Activated T-cell treated with anti-CD3 and anti-CD28 coated beads for 48 hours (primary cell): ENCODE measurements around the gene NIM1K.

ENCODE experiments used
- DNase-seq: peaks from one replicate; pipeline ENCODE4 v3.0.0-alpha.2; 2020; ENCODE audit warnings: low read depth

NIM1K gene

DNA sequence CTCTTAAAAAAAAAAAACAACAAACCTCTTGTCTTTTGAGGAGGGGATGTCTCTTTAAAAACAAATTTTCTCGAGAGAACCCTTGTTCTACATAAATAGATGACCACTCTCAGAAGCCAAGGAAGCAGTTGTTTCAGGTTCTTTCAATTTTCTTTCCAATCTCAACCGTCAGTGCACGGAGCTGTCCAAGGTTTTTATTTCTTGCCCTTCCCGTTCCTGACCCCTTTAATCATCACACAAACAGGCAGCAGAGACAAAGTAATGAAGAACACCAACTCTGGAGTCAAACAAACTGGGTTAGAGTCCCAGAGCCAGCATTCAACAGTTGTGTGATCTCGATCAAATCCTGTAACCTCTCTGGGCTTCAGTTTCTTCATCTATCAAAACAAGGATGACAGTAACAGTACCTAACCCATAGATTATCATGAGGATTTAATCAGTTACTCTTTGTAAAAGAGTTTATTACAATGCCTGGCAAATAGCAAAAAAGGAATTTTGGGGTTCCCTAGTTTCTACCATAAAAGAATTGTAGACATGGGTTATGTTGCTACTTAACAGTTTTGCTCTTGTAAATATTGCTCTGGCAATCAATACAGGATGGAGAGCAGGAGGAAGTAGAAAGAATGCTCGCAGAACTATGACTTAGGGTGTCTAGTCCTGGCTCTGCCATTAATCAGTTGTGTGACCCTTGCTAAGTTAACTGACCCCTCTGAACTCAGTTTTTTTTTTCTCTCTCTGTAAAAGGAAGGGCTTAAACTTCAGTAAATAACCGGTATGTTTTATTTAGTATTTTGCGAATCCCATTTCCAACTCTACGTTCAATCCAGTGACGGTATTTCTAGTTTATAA is 1.0 kb upstream of the NIM1K start:
- DNase-seq, result no peak

DNA sequence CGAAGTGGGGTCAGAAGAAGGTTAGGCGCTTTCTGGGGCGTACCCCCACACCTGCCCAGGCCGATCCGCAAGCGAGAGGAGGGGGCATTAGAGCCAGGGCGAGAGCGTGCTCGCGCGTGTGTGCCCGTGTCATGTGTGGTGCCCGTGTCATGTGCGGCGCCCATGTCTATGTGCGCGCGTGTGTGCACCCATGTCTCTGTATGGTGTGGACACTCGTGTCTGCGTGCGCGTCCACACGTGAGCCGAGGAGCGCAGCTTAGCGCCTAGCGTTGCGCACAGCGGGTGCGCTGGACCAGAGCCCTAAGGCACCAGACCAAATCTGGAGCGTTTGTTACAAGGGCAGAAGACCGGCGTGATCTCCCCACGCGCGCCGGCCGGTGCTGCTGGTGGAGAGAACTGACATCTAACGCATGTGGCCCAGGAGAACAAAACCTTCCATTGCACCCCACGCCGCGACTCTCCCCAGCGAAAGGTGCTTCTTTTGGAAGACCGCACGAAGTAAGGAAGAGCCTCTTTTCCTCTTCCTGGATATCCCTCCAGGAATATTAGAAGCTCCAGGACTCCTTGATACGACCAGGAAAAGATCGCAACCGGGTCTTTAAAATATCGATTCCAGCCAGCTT is 644 bp downstream of the NIM1K start:
- DNase-seq, result peak; percentile 29

DNA sequence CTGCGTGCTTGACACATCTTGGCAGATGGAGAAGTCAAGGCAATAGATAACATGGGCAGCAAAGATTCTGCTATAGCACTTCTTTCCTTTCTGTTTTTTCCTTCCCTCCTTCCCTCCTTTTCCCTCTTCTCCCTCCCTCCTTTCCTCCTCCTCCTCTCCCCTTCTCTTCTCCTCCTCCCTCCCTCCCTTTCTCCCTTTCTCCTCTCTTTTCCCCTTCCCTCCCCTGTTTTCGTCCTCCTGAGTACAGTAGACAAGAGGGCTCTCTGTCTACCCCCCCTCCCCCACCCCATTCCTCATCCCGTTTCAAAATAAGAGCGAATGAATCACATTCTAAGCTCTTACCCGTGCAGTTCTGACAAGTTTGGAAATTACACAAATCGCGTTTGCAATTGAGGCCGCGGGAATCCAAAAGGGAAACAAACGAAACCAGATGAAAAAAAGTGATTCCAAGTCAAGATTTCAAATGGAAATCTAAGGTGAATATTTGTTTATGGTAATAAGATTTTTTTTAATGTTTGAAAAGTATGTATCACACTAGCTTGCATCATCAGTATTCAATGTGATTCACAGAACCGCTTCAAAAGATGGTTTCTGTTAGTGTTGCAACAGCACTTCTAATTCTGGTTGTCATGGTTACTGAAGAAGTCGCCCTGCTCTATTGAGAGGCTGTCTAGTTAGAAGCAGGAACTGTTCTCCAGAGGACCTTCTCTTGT is 1.3 kb downstream of the NIM1K start:
- DNase-seq, result peak; percentile 21

DNA sequence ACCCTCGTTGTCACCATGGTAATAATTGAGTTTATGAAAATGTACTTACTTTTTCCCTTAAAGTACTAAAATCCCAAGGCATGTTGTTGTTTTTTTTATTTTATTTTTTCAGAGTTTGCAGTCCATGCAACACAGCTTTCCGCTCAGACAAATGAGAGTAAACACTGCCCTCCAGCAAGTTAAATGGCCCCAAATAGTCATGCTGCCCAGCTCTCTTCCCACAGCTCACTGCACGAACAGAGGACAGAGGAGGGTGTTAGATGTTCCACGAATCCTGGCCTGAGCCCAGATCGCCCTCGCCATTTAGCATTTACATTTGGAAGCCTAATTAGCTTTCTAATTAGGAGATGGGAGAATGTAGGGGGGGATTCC is 1.9 kb downstream of the NIM1K start:
- DNase-seq, result no peak

DNA sequence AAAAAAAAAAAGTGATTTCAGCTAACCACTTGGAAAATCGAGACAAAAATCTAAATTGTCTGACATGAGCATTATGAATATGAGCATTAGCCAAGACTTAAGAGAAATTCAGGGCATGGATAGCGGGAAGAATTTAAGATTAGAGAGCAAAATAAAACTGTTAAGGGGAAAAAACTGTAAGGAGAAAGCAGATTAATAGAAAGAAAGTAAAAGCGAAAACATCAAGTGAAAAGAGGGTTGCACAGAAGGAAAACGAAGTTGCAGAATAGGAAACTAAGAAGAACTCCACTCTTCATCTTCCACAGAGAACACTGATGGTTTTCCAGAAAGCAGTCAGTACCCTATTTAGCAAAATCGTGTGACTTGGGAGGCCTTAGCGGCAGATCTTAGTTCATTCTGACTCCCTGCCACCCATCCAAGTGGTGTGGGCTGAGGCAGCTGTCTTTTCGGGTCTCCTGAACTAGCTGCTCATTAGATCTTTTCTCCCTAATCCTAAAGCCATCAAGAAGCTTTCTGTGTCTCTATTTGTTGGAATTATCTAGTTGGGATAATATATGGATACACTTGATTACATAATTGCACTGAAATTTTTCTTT is 3.7 kb downstream of the NIM1K start:
- DNase-seq, result no peak

DNA sequence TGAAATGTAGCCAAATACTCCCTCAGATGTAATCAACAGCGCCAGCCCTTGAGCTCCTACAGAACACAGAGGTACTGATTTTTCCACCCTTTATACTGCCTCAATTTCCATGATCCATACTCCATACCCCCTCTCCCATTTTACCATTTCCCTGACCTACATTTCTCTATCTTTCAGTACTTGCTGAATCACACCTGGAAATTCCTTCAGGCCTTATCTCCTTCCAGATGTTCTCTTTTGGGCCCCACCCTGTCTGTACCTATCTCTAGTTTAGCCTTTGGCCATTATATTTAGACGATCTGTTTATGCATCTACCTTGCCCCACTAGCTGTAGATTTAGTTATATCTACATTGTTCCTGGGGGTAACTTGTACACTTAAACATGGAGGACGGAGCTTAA is 5.5 kb downstream of the NIM1K start:
- no peak for DNase-seq

DNA sequence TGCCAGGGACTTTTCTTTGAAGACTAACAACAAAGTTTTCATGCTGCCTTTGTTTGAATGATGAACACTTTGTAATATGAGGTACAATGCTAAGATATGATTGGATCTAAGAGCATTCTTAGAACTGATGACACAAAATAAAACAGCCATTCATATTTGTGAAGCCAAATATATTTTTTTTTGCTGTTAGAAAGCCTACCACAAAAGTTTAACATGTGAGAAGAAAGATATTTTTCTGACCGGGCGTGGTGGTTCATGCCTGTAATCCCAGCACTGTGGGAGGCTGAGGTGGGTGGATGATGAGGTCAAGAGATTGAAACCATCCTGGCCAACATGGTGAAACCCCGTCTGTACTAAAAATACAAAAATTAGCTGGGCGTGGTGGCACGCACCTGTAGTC is 9.4 kb downstream of the NIM1K start:
- DNase-seq, result peak; percentile 16

DNA sequence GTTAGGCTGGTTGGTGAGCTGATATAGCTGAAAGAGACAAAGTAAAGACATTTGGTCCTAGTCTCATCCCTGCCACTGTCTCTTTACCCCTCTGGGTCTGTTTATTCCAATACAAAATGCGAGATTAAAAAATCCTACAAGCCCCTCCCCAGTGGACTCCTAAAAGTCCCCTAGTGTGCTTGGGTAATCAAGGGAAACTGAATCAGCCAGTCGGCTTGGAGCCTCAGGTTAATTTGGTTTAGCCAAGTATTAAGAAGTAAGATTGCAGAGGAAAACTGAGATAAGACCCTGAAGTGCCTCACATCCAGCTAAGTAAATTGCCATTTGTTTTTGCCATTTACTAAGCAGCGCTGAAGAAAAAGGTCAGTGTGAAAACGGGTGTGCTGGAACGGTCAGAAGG is 10.4 kb downstream of the NIM1K start:
- no peak for DNase-seq

DNA sequence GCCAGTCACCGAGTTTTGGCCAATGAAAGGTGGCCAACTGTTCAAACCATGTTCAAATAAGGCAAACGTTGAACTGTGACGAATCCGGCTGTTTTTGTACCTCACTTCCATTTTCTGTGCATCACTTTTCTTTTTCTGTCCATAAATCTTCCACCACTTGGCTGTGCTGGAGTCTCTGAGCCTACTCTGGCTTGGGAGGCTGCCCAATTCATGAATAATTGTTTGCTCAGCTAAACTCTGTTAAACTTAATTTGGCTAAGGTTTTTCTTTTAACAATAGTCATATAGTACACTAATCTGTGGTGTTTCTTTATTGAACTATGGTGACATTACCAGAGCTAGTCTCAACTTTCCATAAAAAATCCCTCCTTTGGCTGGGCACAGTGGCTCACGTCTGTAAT is 11.3 kb downstream of the NIM1K start:
- no peak for DNase-seq

DNA sequence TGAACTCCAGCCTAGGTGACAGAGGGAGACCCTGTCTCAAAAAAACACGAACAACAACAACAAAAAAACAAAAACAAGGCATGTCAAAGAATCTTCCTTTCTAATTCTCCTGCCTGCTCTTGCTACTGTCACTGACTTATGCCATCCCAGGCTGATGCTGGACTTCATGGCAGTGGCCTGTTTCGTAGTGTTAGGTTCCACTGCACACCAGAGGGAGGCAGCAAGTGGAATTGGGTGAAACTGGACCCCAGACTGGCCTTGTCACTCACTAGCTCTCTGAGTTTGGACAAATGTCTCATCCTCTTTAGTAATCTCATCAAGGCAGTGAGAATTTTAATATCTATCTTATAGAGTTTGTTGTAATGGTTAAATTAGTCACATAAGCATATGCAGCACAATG is 12.9 kb downstream of the NIM1K start:
- DNase-seq, result no peak

DNA sequence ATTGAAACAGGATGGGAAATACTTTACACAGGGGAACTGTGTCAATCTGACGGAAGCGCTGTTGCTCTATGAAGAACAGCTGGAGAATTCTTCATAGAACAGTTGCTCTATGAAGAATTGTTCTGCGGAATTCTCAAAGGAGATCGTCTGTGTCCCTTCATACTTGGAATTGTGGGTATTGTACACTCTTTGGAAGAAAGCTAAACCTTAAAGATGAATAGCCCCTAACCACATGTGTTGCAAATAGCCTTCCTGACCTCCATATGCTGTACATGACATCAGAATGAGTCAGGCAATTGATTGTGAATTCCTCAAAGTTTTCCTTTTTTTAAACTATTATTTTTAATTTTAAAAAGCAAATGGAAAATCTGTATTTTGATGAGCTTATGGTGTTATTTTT is 15.6 kb downstream of the NIM1K start:
- no peak for DNase-seq

DNA sequence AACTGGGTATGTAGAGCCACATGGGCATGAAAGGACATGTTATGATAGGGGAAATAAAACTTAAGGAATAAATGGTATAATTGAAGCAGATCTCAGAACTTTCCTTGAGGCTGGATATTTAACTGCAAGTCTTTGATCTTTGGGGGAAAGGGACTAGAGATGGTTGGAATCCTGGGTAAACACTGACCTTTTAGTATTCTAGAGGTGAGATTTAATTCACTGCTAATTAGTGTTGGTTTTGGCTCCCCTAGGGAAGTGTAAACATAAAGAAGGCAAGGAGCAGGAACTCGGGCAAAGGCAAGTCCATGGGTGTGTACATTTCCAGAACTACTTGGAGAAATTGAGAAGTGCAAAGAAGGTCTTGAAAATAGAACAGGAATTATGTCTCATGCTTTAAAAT is 16.6 kb downstream of the NIM1K start:
- DNase-seq, result no peak

DNA sequence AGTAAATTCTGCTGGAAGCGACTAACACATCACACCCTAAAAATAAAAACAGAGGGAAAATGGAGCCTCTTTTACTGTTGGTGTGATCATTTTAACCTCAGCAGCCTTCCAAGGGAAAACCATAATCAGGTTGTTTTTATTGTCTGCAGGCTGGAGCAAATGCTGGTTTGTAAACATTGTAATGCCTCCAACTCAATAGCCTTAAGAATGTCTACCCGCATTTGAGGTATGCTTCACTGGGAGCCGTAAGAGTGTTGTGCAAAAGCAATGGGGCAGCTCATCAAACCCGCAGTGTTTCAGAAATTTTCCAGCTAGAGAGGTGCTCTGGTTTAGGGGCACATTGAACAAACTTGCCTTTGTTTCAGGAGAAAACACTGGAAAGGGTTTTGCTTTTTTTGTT is 17.0 kb downstream of the NIM1K start:
- no peak for DNase-seq

DNA sequence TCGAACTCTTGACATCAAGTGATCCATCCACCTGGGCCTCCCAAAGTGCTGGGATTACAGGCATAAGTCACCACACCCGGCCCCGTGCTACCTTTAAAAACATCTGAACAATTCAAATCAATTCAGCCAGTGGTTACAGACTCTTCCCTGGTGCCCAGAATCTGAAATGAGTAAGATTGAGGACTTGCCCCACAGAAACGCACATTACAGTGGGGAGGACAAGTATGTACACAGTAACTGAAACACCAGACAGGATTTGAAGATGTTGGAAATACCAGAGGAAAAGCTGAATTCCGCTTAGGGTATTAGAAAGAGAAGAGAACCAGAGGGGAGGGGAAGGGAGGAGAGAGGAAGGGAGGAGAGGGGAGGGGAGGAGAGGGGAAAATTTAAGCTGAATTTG is 17.8 kb downstream of the NIM1K start:
- DNase-seq, result no peak

DNA sequence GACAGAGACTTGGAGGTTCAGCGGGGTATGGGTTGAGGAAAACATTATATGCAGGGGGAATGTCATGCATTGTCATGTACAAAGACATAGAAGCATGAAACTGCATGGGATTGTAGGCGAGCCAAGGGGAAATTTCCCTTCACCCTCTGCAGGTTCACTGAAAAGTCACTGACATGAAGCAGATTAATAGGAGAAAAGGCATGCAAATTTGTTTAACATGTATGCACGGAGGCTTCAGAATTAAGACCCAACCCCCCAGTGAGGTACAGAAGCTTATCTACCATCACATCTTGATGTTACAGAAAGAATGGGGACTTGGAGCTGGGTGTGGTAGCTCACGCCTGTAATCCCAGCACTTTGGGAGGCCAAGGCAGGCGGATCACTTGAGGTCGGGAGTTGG is 18.5 kb downstream of the NIM1K start:
- DNase-seq, result no peak

DNA sequence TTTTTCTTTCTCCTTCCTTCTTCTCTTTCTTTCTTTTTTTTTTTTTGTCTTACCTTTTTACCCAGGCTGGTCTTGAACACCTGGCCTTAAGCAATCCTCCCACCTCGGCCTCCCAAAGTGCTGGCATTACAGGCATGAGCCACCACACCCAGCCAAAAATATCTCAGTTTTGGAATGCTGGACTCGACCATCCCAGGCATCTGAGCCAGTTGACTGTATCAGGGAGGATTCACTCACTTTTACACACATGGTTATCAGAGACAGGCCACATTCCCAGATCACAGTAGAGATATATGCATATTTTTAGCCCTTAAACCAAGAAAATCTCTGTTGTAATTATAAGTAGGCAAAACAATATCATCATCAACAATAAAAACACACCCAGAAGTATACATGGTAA is 21.9 kb downstream of the NIM1K start:
- DNase-seq, result no peak

DNA sequence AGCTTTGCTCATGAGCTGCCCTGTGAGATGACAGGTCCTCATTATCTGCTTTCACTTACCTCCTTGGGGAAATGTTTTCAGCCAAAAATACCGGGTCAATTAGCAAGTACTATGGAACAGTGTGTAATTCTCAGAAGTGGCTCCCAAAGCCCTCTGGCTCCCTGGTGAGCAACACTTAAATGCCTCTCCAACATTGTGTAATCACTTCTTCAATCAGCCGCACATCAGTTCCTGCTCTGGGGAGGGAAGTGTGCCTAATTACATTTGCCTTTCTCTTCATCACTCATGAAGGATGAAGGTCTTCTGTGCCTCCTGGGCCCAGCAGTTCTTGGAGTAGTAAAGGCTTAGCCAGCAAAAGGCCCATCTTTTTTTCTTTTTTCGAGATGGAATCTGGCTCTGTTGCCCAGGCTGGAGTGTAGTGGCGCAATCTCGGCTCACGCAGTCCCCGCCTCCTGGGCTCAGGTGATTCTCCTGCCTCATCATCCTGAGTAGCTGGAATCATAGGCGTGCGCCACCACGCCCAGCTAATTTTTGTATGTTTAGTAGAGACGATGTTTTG is 23.1 kb downstream of the NIM1K start:
- DNase-seq, result no peak

DNA sequence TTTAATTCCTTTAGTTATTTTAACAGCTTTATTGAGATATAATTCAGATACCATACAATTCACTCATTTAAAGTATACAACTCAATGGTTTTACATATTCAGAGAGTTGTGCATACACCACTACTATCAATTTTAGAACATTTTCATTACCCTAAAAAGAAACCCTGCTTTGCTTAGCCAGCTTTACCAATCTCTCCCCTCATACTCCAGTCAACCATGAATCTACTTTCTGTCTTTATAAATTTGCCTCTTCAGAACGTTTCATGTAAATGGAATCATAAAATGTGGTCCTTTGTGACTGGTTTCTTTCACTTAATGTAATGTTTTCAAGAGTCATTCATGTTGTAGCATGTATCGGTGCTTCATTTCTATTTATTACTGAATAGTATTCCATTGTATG is 24.9 kb downstream of the NIM1K start:
- no peak for DNase-seq

DNA sequence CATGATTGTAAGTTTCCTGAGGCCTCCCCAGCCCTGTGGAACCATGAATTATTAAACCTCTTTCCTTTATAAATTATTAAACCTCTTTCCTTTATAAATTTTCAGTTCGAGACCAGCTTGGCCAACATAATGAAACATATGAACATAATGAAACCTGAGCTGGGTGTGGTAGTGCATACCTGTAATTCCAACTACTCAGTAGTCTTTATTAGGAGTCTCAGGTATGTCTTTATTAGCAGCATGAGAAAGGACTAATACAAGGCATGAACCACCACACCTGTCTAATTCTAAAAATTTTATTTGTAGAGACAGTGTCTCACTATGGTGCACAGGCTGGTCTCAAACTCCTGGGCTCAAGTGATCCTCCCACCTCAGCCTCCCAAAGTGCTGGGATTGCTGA is 27.1 kb downstream of the NIM1K start:
- no peak for DNase-seq

DNA sequence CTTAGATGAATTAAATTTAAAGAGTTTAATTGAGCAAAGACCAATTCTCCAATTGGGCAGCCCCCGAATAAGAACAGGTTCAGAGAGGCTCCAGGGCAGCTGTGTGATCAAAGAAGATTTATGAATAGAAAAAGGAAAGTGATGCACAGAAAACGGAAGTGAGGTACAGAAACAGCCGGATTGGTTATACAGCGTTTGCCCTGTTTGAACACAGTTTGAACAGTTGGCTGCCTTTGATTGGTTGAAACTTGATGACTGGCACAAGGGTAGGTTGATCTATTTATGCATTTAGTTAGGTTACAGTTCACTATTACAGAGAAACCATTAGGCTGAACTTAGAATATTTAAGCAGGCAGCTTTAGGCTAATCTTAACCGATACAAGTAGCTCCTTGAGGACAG is 29.5 kb downstream of the NIM1K start:
- no peak for DNase-seq

DNA sequence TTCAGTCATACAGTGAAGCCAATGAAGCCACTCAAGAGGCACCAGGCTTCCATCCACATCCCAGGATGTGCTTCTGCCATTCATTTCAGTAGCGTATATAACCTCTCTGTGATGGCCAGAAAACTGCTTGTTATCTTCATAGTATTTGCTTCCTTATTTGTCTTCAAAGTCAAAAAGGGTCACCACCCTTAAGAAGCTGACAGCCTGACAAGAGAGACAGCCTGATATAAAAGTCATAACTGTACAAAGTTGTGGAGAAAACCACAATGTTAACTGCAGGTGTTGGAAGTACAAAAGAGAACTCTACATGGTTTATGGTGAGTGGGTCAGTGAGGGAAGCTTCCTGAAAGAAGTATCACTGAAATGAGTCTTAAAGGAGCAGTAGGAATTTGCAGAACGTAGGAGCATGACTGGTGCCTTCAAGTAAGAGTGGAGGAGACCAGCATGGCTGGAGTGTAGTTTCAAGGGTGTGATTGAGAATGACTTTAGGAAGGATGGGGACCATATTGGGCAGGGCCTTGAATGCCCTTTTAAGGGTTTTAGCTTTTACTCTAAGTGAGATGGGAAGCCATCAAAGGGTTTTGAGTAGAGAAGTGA is 33.7 kb downstream of the NIM1K start:
- DNase-seq, result no peak

DNA sequence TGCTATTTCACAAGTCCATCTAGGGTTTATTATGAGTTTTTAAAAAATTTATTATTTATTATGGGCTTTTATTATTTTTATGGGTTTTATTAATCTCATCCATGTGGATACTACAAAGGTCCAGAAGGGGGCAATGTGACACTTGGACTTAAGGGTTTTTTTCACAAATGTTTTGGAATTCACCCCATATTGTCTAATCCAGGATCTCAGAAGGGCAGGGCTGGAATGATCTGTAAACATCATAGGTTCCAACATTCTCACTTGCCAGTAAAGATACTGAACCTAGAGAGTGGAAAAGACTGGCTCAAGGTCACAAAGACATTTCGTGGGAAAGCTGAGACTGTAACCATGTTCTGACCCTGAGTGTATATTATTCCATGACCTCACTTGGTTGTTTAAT is 35.6 kb downstream of the NIM1K start:
- no peak for DNase-seq
